ENCODE results near the gene TMEM88. TPM values are rescaled to one million over a fixed set of nuclear protein-coding genes. Genes with fewer than 3 reads are reported as not detected.

TMEM88 gene
- total RNA-seq, 1 experiment from 2014 or later: 11.3 TPM

DNA sequence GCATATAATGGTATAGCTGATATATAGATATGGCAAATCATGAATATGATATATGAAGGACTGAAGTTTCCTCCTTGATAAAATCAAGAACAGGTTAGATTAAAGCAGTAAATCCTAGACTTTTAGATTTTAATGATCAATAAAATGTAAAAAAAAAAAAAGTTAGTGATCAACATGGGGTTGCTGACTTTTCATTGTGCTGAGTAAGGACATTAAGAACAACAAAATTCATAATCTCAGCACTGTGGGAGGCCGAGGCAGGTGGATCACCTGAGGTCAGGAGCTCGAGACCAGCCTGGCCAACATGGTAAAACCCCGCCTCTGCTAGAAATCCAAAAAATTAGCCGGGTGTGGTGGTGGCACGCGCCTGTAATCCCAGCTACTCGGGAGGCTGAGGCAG is 23.4 kb downstream of the TMEM88 start:
- H2BK120ac ChIP-seq (ENCODE audit: low read depth, low read length, poor library complexity, severe bottlenecking): no peak overlapping the region
- no peak overlapping the region for H3K4ac ChIP-seq (ENCODE audit: low read depth, low read length)
- H4K8ac ChIP-seq (replicated peaks; ENCODE audit: insufficient read length, low read depth, low read length): no peak overlapping the region
- DNase-seq: peak; percentile 3
- H3T11ph ChIP-seq (ENCODE audit: low read length): no peak overlapping the region
- no peak overlapping the region for H3K18ac ChIP-seq (ENCODE audit: insufficient read length, low read depth, low read length)
- H3K9ac ChIP-seq (ENCODE audit: extremely low read depth, insufficient read length, low read length): no peak overlapping the region
- H2BK15ac ChIP-seq (ENCODE audit: low read depth, low read length): no peak overlapping the region
- H3K79me2 ChIP-seq (ENCODE audit: insufficient read depth, low read length): no peaks in the 10 kb centered on the region
- Mint-ChIP-seq H3K27ac (no peak overlapping the region), H3K4me3 (no peak overlapping the region), H3K9me3 (no peaks in the 10 kb centered on the region), H3K36me3 (ENCODE audit: insufficient read depth in 1 of 3, low read depth in 3 of 3) (peaks cover 0 to 9% (median 0%) of the 10 kb centered on the region in 3 experiments; a peak in 1 of 7 replicates), H3K4me1 (peaks cover 0 to under 1% of the 10 kb centered on the region in 2 experiments; a peak in 1 of 4 replicates), H3K27me3 (ENCODE audit: low read depth) (no peaks in the 10 kb centered on the region)
- no CpG with 5 or more reads among the region's 7 CpGs for WGBS (ENCODE audit: extremely low coverage, insufficient read length, low lambda C conversion rate)
- H2AFZ ChIP-seq (ENCODE audit: low read length): no peak overlapping the region
- TF ChIP-seq, protein P1, sequence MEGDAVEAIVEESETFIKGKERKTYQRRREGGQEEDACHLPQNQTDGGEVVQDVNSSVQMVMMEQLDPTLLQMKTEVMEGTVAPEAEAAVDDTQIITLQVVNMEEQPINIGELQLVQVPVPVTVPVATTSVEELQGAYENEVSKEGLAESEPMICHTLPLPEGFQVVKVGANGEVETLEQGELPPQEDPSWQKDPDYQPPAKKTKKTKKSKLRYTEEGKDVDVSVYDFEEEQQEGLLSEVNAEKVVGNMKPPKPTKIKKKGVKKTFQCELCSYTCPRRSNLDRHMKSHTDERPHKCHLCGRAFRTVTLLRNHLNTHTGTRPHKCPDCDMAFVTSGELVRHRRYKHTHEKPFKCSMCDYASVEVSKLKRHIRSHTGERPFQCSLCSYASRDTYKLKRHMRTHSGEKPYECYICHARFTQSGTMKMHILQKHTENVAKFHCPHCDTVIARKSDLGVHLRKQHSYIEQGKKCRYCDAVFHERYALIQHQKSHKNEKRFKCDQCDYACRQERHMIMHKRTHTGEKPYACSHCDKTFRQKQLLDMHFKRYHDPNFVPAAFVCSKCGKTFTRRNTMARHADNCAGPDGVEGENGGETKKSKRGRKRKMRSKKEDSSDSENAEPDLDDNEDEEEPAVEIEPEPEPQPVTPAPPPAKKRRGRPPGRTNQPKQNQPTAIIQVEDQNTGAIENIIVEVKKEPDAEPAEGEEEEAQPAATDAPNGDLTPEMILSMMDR (conservative IDR thresholded peaks at IDR 0.05): no peak
- H3K4me1 ChIP-seq (ENCODE audit: insufficient read depth, low read length): no peaks in the 10 kb centered on the region
- no peaks in the 10 kb centered on the region for H3K9me3 ChIP-seq (ENCODE audit: control insufficient read depth, low read depth, low read length)
- no peak overlapping the region for H2BK12ac ChIP-seq (ENCODE audit: insufficient read length, low read depth, low read length)
- no peak overlapping the region for H3K27ac ChIP-seq (ENCODE audit: insufficient read length, low read depth, low read length)
- no peaks in the 10 kb centered on the region for H3K23me2 ChIP-seq (ENCODE audit: insufficient read length, low read depth, low read length, poor library complexity, severe bottlenecking)
- no peak overlapping the region for H4K5ac ChIP-seq (ENCODE audit: insufficient read length, low read depth, low read length)
- no peaks in the 10 kb centered on the region for H3K27me3 ChIP-seq (ENCODE audit: insufficient read depth, low read length)
- H2BK5ac ChIP-seq (ENCODE audit: insufficient read length, low read length): no peak overlapping the region
- H3K56ac ChIP-seq (ENCODE audit: insufficient read length, low read depth, low read length): no peak overlapping the region
- no peak overlapping the region for H3K4me2 ChIP-seq (ENCODE audit: insufficient read depth, insufficient read length, low read length)
- H3K14ac ChIP-seq (ENCODE audit: insufficient read depth, low read length): no peak overlapping the region
- no peak overlapping the region for H2AK5ac ChIP-seq (ENCODE audit: insufficient read length, low read length)
- no peak overlapping the region for H4K91ac ChIP-seq (ENCODE audit: insufficient read length, low read depth, low read length)
- no peaks in the 10 kb centered on the region for H3K79me1 ChIP-seq (ENCODE audit: insufficient read depth, low read depth, low read length, poor library complexity, severe bottlenecking)
- no peak overlapping the region for H3K23ac ChIP-seq (ENCODE audit: insufficient read length, low read depth, low read length)
- no peak overlapping the region for H2BK20ac ChIP-seq (ENCODE audit: low read depth, low read length, poor library complexity, severe bottlenecking)
- no peaks in the 10 kb centered on the region for H4K20me1 ChIP-seq (ENCODE audit: control insufficient read depth, insufficient read depth, insufficient read length)
